Stimulated activated CD4-positive, alpha-beta T cell treated with anti-CD3 and anti-CD28 coated beads, Interleukin-2, amount 100 ng/mL, for 48 hours (primary cell): ENCODE measurements around the gene TNRC6C.
A peak's percentile ranks its signal among the peaks of the same experiment; 100 is the strongest.
"Not testable (repeated sequence)": the region's sequence is repeated elsewhere in the genome, so short reads cannot be mapped to it uniquely, and the experiment has no call there.

Source experiments
- DNase-seq, 2 donors: peaks; one replicate each; pipeline ENCODE4 v3.0.0-alpha.2; 2020

The TNRC6C gene

GRCh38 chr17:77965352-77965751, 6.8 kb downstream of the TNRC6C start:
- DNase-seq = no peak

- DNase-seq = no peak
Measured at GRCh38 chr17:77966476-77966875, 8.0 kb downstream of the TNRC6C start.

GRCh38 chr17:77968788-77969187, 10.3 kb downstream of the TNRC6C start:
- DNase-seq = no peak

GRCh38 chr17:77972271-77972670, 13.8 kb downstream of the TNRC6C start:
- DNase-seq = not testable (repeated sequence)

- no peak for DNase-seq
Measured at GRCh38 chr17:77973953-77974352, 15.4 kb downstream of the TNRC6C start.

GRCh38 chr17:77974396-77974795, 15.9 kb downstream of the TNRC6C start:
- no peak for DNase-seq

GRCh38 chr17:77982430-77982829, 23.9 kb downstream of the TNRC6C start:
- DNase-seq = not testable (repeated sequence)

- DNase-seq = no peak
Measured at GRCh38 chr17:77990301-77990700, 31.8 kb downstream of the TNRC6C start.

- DNase-seq = not testable (repeated sequence)
Measured at GRCh38 chr17:77993735-77994134, 35.2 kb downstream of the TNRC6C start.

GRCh38 chr17:77995146-77995852, 36.8 kb downstream of the TNRC6C start:
- peak; percentile 10 to 20 for DNase-seq

GRCh38 chr17:77996256-77996655, 37.8 kb downstream of the TNRC6C start:
- DNase-seq = no peak

- no peak for DNase-seq
Measured at GRCh38 chr17:77999413-78000173, 41.1 kb downstream of the TNRC6C start.

GRCh38 chr17:78000341-78000740, 41.8 kb downstream of the TNRC6C start:
- no peak for DNase-seq

- no peak for DNase-seq
Measured at GRCh38 chr17:78001182-78001581, 42.7 kb downstream of the TNRC6C start.

- DNase-seq = no peak
Measured at GRCh38 chr17:78001612-78002011, 43.1 kb downstream of the TNRC6C start.

GRCh38 chr17:78002166-78002565, 43.7 kb downstream of the TNRC6C start:
- no peak for DNase-seq

GRCh38 chr17:78005452-78006171, 47.1 kb downstream of the TNRC6C start:
- no peak for DNase-seq

- DNase-seq = no peak
Measured at GRCh38 chr17:78006338-78006737, 47.8 kb downstream of the TNRC6C start.

- no peak for DNase-seq
Measured at GRCh38 chr17:78007647-78008046, 49.1 kb downstream of the TNRC6C start.

- DNase-seq = no peak
Measured at GRCh38 chr17:78010759-78011158, 52.3 kb downstream of the TNRC6C start.

GRCh38 chr17:78012428-78012827, 53.9 kb downstream of the TNRC6C start:
- DNase-seq = no peak

- DNase-seq = peak; percentile 29 to 42
Measured at GRCh38 chr17:78013683-78014467, 55.4 kb downstream of the TNRC6C start.

GRCh38 chr17:78014646-78015045, 56.1 kb downstream of the TNRC6C start:
- no peak for DNase-seq
